Activated CD8-positive, alpha-beta memory T cell treated with anti-CD3 and anti-CD28 coated beads, Interleukin-2, amount 50 U/mL, for 48 hours (primary cell): ENCODE measurements around the gene AKT2.

Experiments used
- DNase-seq: peaks from one replicate; pipeline ENCODE4 v3.0.0-alpha.2; 2020

AKT2 gene

DNA sequence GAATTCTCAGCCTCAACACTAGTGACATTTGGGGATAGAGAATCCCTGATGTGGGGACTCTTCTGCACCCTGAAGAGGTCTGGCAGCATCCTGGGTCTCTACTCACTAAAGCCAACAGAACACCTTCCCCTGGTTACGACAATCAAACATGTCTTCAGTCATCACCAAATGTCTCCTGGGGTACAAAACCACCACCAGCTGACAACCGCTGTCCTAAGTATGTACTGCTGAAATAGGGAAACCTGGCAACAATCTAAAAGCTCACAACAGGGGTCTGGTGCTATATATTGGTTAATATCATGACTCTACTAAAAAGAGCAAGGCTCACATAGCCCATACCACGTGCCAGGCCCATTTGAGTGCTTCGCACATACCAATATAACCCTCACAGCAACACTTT is 13.4 kb downstream of the AKT2 start:
- no peak for DNase-seq

GRCh38 chr19:40270362-40271089 is 14.6 kb downstream of the AKT2 start:
- no peak for DNase-seq

DNA sequence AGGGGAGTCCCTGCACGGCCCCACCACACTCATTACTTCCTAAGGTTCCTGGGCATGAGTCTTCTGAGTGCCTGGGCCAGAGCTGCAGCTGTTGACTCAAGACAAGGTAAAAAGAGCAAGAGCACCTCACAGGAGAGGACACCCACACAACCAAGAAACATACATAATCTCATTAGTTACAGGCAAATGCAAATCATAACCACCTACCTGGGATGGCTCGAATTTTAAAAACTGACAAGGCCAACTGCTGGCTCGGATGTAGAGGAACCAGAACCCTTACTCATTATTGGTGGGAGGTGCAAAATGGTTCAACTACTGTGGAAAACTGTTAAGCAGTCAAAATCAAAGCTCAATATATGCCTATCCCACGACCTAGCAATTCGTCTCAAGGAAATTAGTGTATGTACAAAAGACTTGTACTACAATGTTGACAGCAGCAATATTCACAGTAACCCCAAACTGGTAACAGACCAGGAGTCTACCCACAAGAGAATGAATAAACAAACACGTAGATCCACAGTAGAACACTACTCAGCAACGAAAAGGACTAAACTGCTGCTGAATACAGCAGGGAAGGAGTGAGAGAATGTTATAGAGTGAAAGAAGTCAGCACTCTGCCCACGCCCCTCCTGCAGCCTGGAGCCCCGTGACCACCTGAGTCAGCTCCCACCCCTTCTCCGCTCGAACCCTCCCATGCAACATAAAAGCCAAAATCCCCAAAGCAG is 15.8 kb downstream of the AKT2 start:
- no peak for DNase-seq

GRCh38 chr19:40267601-40267997 is 17.5 kb downstream of the AKT2 start:
- no peak for DNase-seq

DNA sequence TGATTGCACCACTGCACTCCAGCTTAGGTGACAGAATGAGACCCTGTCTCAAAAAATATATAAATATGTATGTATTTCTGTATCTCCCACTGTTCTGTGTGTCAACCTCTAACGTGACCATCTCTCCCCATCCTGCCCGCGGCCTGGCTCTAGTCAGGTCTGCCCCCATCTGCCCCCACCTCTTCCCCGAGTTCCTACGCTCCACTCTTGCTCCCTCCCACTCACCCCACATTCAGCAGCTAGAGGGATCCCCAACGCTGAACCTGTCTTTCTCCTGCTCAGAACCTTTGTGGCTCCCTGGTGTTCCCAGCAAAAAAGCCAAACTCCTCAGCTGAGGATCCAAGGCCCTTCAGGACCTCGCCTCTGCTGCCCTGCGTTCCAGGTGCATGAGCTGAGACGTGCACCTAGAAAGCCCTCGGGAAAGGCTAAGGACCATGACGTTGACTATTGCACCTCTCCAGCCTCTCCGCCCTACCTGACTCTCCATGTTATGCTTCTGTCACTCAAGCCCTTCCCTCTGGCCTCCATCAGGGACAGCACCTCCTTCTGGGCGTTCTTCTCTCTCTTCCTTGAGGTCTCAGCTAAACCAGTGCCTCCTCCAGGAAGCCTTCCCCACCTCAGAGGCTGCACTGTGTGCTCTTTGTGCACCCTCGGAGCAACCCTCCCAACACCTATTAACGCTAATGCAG is 18.1 kb downstream of the AKT2 start:
- no peak for DNase-seq

DNA sequence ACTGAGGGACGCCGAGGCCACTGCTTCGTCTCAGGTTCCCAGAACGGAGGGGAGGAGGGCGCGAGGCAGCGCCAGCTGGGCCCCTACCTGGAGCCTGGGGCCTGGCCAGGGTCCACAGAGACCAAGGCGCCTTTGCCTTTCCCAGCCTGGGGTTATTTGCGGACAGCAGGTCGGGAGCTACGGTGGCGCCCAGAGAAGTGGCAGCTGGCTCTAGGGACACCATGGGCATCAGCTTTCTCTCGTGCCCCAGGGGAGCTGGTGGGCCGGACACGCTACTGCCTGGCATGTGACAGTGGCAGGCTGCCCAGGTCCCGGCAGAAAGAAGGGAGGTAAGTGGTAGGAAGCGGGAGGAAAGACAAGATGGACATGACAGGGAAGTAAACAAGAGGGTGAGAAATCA is 19.0 kb downstream of the AKT2 start:
- no peak for DNase-seq

DNA sequence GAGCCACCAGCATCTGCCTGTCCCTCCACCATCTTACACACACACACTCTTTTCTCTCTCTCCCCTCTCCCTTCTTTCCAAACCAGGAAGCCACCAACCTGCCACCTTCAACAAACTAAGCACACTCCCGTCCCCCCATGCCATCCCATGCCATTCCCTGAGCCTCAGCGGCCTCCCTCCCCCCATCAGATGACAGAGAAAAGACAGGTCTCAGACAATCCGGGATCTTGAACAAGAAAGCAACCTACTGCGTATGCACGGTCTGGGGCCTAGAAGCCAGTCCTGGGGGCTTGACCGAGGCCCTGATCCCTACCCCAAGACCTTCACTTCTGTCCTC is 19.4 kb downstream of the AKT2 start:
- no peak for DNase-seq

- DNase-seq = no peak
These were observed 19.9 kb downstream of the AKT2 start for GRCh38 chr19:40265055-40265762.

DNA sequence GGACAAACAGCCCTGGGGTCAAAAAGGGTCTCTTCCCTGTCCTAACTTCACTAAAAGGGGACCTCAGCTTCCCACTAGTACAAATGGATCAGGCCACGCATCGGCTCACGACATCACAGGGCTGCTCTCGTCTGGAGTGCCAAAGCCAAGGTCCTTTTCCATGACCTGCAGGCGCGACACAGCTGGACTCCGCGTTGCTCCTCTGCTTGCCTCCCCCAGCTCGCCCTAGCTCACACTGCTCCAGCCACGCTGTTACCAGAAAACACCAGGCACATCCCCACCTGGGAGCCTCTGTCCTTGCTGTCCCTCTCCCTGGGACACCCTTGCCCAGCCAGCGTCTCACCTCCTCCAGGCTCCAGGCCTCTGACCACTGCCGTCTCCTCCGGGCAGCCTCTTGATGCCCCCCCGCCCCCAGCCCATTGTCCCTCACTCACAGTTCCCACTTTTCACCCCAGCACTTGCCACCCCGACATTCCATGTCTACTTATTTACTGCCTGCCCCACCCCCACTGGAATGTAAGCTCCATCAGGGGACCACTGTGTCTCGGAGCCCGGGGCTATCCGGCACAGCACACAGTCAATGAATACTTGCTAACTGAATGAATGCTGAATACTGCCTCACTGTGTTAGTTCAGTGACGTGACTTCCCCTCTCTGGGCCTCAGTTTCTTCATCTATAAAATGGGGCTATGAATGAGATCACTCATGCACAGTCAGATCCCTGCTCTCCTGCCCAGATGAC is 20.7 kb downstream of the AKT2 start:
- DNase-seq = no peak

GRCh38 chr19:40263440-40264313 is 21.5 kb downstream of the AKT2 start:
- DNase-seq = no peak

GRCh38 chr19:40262422-40262821 is 22.7 kb downstream of the AKT2 start:
- DNase-seq = no peak

DNA sequence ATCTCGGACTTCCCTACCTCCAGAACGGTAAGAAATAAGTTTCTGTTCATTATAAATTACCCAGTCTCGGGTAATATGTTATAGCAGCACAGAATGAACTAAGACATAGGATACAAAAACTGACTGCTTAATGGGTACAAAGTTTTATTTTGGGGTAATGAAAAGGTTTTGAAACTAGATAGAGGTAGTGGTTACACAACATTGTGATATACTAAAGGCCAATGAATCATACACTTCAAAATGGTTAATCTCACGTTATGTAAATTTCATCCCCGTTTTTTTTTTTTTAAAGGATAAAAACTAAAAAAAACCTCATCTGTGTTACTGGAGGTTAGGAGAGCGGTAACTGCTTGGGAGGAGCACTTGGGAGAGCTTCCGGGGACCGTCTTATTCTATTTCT is 23.5 kb downstream of the AKT2 start:
- no peak for DNase-seq

- DNase-seq = no peak
These were observed 28.0 kb downstream of the AKT2 start for GRCh38 chr19:40257096-40257517.

- no peak for DNase-seq
These were observed 28.6 kb downstream of the AKT2 start for GRCh38 chr19:40256512-40256911.

DNA sequence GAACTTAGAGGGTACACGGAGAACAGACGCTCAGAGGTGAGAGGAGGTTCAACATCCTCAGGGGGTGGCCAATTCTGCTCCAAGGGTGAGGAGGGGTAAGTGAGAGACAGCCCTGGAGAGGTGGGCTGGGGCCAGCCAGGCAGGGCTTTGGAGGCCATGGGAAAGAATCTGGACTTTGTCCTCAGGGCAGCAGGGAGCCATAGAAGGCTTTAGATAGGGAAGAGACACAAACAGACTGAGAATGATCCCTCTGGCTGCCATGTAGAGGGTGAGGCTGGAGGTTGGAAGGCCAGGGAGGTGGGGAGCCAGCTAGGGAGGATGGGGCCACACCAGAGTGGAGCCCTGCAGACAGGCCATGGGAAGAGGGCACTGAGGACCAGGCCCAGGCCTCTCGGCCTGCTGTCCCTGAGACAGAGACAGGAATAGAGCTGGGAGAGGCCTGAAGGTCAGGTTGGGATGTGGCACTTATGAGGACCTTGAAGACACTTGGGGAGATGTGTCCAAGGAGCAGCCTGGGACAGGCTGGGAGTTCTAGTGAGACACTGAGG is 29.5 kb downstream of the AKT2 start:
- no peak for DNase-seq

DNA sequence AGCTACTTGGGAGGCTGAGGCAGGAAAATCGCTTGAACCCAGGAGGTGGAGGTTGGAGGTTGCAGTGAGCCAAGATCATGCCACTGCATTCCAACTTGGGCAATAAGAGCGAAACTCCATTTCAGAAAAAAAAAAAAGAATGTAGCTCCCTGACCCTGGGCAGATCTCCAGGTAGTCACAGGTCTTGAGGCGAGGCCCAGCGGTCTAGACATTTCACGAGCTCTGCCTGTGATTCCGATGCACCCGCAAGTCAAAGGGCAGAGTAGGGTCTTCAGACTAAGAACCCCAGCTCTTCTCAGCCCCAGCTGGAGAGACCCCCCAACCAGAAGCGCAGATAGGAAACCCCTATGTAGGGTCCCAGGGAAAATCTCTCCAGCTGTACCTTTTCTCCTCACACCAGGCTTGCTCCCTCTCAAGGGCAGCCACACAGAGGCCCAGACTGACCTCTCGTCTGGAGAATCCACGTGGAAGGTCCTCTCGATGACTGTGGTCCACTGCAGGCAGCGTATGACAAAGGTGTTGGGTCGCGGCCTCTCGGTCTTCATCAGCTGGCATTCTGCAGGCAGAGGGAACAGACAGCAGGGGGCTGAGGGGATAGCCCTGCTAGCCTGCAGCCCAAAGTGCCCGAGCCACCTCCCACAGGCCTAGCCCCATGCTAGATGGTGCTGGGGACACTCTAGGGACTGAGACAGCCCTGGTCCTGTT is 30.3 kb downstream of the AKT2 start:
- DNase-seq = no peak

DNA sequence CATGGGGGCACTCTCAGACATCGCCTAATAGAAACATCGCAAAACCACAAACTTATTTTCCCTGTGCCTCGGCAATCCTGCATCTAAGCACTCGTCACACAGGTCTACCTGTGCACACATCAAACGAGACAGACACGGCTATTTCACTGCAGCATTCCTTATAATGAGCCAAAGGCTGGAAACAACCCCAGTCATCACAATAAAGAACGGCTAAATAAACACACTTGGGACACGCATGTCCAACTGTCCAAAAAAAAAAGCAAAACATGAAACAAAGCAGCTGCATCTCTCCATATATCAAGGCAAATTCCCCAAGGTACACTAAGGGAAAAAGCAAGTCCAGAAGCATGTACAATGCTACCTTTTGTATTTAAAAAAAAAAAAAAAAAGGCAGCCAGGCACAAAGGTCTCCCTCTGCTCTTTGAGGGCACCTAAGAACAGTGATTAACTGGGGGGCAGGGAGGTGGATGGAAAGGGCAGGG is 31.5 kb downstream of the AKT2 start:
- no peak for DNase-seq

- no peak for DNase-seq
These were observed 32.8 kb downstream of the AKT2 start for GRCh38 chr19:40252395-40252794.

- no peak for DNase-seq
These were observed 33.2 kb downstream of the AKT2 start for GRCh38 chr19:40251991-40252390.

DNA sequence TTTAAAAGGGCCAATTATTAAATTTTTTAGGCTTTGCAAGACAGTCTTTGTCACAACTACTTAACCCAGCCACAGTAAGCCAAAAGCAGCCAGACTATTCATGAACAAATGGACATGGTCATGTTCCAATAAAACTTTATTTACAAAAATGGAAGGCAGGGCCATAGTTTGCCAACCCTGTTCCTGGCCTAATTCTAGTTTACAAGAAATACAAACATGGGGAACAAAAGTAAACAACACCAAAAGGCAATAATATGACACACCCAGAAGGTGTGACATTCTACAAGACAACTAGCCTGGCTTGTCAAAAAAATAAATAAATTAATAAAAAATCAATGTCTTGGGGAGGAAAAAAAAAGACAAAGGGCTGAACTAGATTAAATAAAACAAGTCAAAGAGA is 33.9 kb downstream of the AKT2 start:
- no peak for DNase-seq

DNA sequence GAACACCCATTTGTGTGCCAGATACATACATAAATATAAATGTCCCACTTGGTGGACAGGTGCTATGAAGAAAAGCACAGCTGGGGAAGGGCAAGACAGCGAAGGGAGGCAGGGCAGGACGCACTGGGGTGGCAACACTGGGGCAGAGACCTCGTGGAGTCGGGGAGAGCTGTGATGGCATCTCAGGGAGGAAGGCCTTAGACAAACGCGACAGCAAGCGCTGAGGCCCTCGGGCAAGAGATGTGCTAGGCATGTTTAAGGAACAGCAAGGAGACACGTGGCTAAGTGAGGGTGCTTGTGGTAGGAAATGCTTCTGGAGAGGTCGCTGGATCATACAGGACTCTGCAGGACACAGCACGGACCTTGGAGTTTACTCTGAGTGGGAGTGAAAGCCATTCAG is 35.4 kb downstream of the AKT2 start:
- no peak for DNase-seq
